Measurements from ENCODE around the gene PLEKHJ1.

Gene PLEKHJ1

GRCh38 chr19:2269244-2270156 is 33.4 kb upstream of the PLEKHJ1 start:
- DNase-seq = peak; percentile 98

- DNase-seq = no peak
Observed at GRCh38 chr19:2268861-2269243, 32.7 kb upstream of the PLEKHJ1 start.

- DNase-seq = no peak
Observed at GRCh38 chr19:2268480-2268830, 32.3 kb upstream of the PLEKHJ1 start.

- peak; percentile 70 for DNase-seq
Observed at GRCh38 chr19:2266183-2266993, 30.3 kb upstream of the PLEKHJ1 start.

GRCh38 chr19:2261438-2262172 is 25.5 kb upstream of the PLEKHJ1 start:
- DNase-seq = peak; percentile 61

GRCh38 chr19:2260341-2260805 is 24.2 kb upstream of the PLEKHJ1 start:
- DNase-seq = no peak

- DNase-seq = no peak
Observed at GRCh38 chr19:2259336-2259735, 23.2 kb upstream of the PLEKHJ1 start.

- peak; percentile 43 for DNase-seq
Observed at GRCh38 chr19:2255982-2256685, 20.0 kb upstream of the PLEKHJ1 start, which contains the start of gene JSRP1. Gene JSRP1 (minus strand): TSS chr19:2256417. CDS start chr19:2255314, 1,103 bp downstream.

- no peak for DNase-seq
Observed at GRCh38 chr19:2255112-2255845, 19.1 kb upstream of the PLEKHJ1 start.

- DNase-seq = no peak
Observed at GRCh38 chr19:2254064-2254872, 18.1 kb upstream of the PLEKHJ1 start.

GRCh38 chr19:2253106-2254063 is 17.3 kb upstream of the PLEKHJ1 start:
- peak; percentile 58 for DNase-seq

- DNase-seq = no peak
Observed at GRCh38 chr19:2252797-2253105, 16.6 kb upstream of the PLEKHJ1 start.

GRCh38 chr19:2252055-2252796 is 16.1 kb upstream of the PLEKHJ1 start:
- DNase-seq = no peak

- no peak for DNase-seq
Observed at GRCh38 chr19:2251106-2252054, 15.3 kb upstream of the PLEKHJ1 start.

GRCh38 chr19:2250766-2251105 is 14.6 kb upstream of the PLEKHJ1 start:
- DNase-seq = no peak

GRCh38 chr19:2249880-2250765 is 14.0 kb upstream of the PLEKHJ1 start:
- DNase-seq = no peak

Measured in CD4-positive, alpha-beta T cell treated with Interferon gamma for 1 hour (primary cell).